Thyroid gland (tissue), 4 donors: ENCODE results near the gene MAML3. TPM values are rescaled to one million over a fixed set of nuclear protein-coding genes. Genes with fewer than 3 reads are reported as not detected.
"Not testable (repeated sequence)": the region's sequence is repeated elsewhere in the genome, so short reads cannot be mapped to it uniquely, and the experiment has no call there.

Source experiments
- DNase-seq, 2 donors: peaks; one replicate each; pipeline ENCODE4 v3.0.0-alpha.2; 2019
- H3K27ac ChIP-seq, 3 donors: fragments of 200-600 bp; sonication (generic); 1 replicate in 2 of 3; 2 replicates in 1 of 3; pipeline ENCODE4 v1.5.1; 2016 to 2019; ENCODE audit warnings: mild to moderate bottlenecking in 1 of 3, moderate library complexity in 1 of 3
- H3K27me3 ChIP-seq: fragments of 200-600 bp; sonication (generic); one replicate; pipeline ENCODE4 v1.5.1; 2019
- H3K36me3 ChIP-seq, 2 donors: fragments of 200-600 bp; sonication (generic); one replicate each; pipeline ENCODE4 v1.5.1; 2016 to 2019
- H3K4me1 ChIP-seq, 2 donors: fragments of 200-600 bp; sonication (generic); one replicate each; pipeline ENCODE4 v1.5.1; 2017 to 2019
- H3K4me3 ChIP-seq, 3 donors: fragments of 200-600 bp; sonication (generic); replicated peaks in 1 of 3; 1 replicate in 2 of 3; 2 replicates in 1 of 3; pipeline ENCODE4 v1.5.1; 2016; ENCODE audit warnings: mild to moderate bottlenecking in 1 of 3
- H3K9me3 ChIP-seq: fragments of 200-600 bp; sonication (generic); one replicate; pipeline ENCODE4 v1.5.1; 2017
- CTCF ChIP-seq, 6 experiments: fragments of 200-600 bp in 3 of 6; fragments of 450-650 bp in 3 of 6; sonication (generic) in 3 of 6; IDR thresholded peaks; one replicate each; pipeline ENCODE4 v1.5.1; 2016 to 2019; ENCODE audit warnings: antibody characterized with exemption in 6 of 6, mild to moderate bottlenecking in 2 of 6, inconsistent platforms in 1 of 6, moderate library complexity in 1 of 6
- POLR2A ChIP-seq, 2 donors: fragments of 450-650 bp; IDR thresholded peaks; one replicate each; pipeline ENCODE4 v1.6.1; 2017; ENCODE audit warnings: antibody characterized with exemption in 2 of 2, mild to moderate bottlenecking in 2 of 2, moderate library complexity in 1 of 2
- WGBS, 2 donors: methylation state at CpG; one replicate each; pipeline ENCODE4 v1.1.5; 2017; 5-methylcytosine and 5-hydroxymethylcytosine counted together
- intact Hi-C: fragments of 100-400 bp; cut with DNase I; formaldehyde crosslinking; loops from one replicate; pipeline ENCODE4 v1.15.1; 2023
- total RNA-seq, 4 donors: library from RNA; depleted of rRNA; stranded (reverse); fragments of >200 nt; gene quantifications; one replicate each; pipeline ENCODE4 v1.2.3, GENCODE V29; 2016

The MAML3 gene
- total RNA-seq, 4 donors from 2014 or later = 5.7 to 14.1 (median 11.4) TPM

GRCh38 chr4:139711461-139711860 lies 442.5 kb downstream of the MAML3 start:
- H3K27me3 ChIP-seq = no peaks in the 10 kb centered on the region
- TF ChIP-seq POLR2A (IDR thresholded peaks at IDR 0.05) = no peak
- TF ChIP-seq CTCF (IDR thresholded peaks at IDR 0.05) = no peak
- no peak overlapping the region for H3K4me3 ChIP-seq
- peaks cover 0 to 4% of the 10 kb centered on the region in 2 donors for H3K4me1 ChIP-seq
- H3K36me3 ChIP-seq = no peaks in the 10 kb centered on the region
- no peak overlapping the region for H3K27ac ChIP-seq
- 77 to 88% methylated on average over 4 of the region's 4 CpGs for WGBS, 2 donors
- intact Hi-C loops = no loop called here
- DNase-seq = no peak
- H3K9me3 ChIP-seq = no peaks in the 10 kb centered on the region

- Histone ChIP-seq H3K36me3 (no peaks in the 10 kb centered on the region), H3K27me3 (no peaks in the 10 kb centered on the region), H3K9me3 (no peaks in the 10 kb centered on the region), H3K4me1 (peaks cover 0 to 4% of the 10 kb centered on the region in 2 donors), H3K4me3 (no peak overlapping the region), H3K27ac (no peak overlapping the region)
- intact Hi-C loops = no loop called here
- DNase-seq = no peak
- WGBS, 2 donors = 87 to 93% methylated on average over 2 of the region's 2 CpGs
- TF ChIP-seq CTCF (IDR thresholded peaks at IDR 0.05) = no peak
- TF ChIP-seq POLR2A (IDR thresholded peaks at IDR 0.05) = no peak
These were observed 443.9 kb downstream of the MAML3 start for GRCh38 chr4:139710073-139710472.

- no peak overlapping the region for H3K4me3 ChIP-seq
- H3K36me3 ChIP-seq = no peaks in the 10 kb centered on the region
- DNase-seq = no peak
- intact Hi-C loops = no loop called here
- TF ChIP-seq CTCF (IDR thresholded peaks at IDR 0.05) (no peak), POLR2A (IDR thresholded peaks at IDR 0.05) (no peak)
- no peaks in the 10 kb centered on the region for H3K27me3 ChIP-seq
- no peak overlapping the region for H3K27ac ChIP-seq
- no peaks in the 10 kb centered on the region for H3K9me3 ChIP-seq
- peaks cover 0 to 4% of the 10 kb centered on the region in 2 donors for H3K4me1 ChIP-seq
- WGBS, 2 donors = 91 to 93% methylated on average over 1 of the region's 1 CpG
These were observed 444.3 kb downstream of the MAML3 start for GRCh38 chr4:139709660-139710059.

GRCh38 chr4:139704915-139705485 lies 449.0 kb downstream of the MAML3 start:
- Histone ChIP-seq H3K36me3 (no peaks in the 10 kb centered on the region), H3K27me3 (no peaks in the 10 kb centered on the region), H3K4me3 (no peak overlapping the region), H3K9me3 (no peaks in the 10 kb centered on the region), H3K27ac (no peak overlapping the region), H3K4me1 (no peaks in the 10 kb centered on the region)
- no peak for TF ChIP-seq CTCF (IDR thresholded peaks at IDR 0.05)
- TF ChIP-seq POLR2A (IDR thresholded peaks at IDR 0.05) = no peak
- no peak for DNase-seq
- 96 to 98% methylated on average over 4 of the region's 4 CpGs for WGBS, 2 donors
- intact Hi-C loops = no loop called here

GRCh38 chr4:139700568-139700967 lies 453.4 kb downstream of the MAML3 start:
- no peaks in the 10 kb centered on the region for H3K36me3 ChIP-seq
- no peak overlapping the region for H3K27ac ChIP-seq
- H3K27me3 ChIP-seq = no peaks in the 10 kb centered on the region
- H3K4me3 ChIP-seq = no peak overlapping the region
- 71 to 75% methylated on average over 5 of the region's 5 CpGs for WGBS, 2 donors
- intact Hi-C loops = no loop called here
- no peak for DNase-seq
- no peaks in the 10 kb centered on the region for H3K9me3 ChIP-seq
- no peaks in the 10 kb centered on the region for H3K4me1 ChIP-seq
- TF ChIP-seq CTCF (IDR thresholded peaks at IDR 0.05) = no peak
- no peak for TF ChIP-seq POLR2A (IDR thresholded peaks at IDR 0.05)

GRCh38 chr4:139698167-139698925 lies 455.6 kb downstream of the MAML3 start:
- H3K27me3 ChIP-seq, intact Hi-C loops, H3K36me3 ChIP-seq, DNase-seq, H3K4me1 ChIP-seq, H3K4me3 ChIP-seq, H3K9me3 ChIP-seq, H3K27ac ChIP-seq: not testable (repeated sequence)
- 94 to 97% methylated on average over 8 to 12 of the region's 25 CpGs for WGBS, 2 donors
